HCT116 (cell line): ENCODE data around the gene MUC20. TPM values are rescaled to one million over a fixed set of nuclear protein-coding genes. Genes with fewer than 3 reads are reported as not detected.
"Not testable (repeated sequence)": the region's sequence is repeated elsewhere in the genome, so short reads cannot be mapped to it uniquely, and the experiment has no call there.

Experiments used
- ATAC-seq: fragments of 200-7000 bp; cut with Tn5 transposase; 2 replicates; pipeline ENCODE4 v1.9.1; 2020; ENCODE audit warnings: mild to moderate bottlenecking, moderate library complexity
- BruUV-seq: library from RNA; stranded (reverse); fragments of 400-500 nt; replicated peaks from 2 replicates; lab custom pipeline; 2021; lab: Mats Ljungman, UMichigan
- CTCF ChIA-PET: fragments of 300-600 bp; sonication (Branson Sonifier 250); formaldehyde crosslinking; loops from one replicate; lab custom pipeline; 2021; ENCODE audit warnings: antibody characterized with exemption; lab: Charles Lee
- POLR2A ChIA-PET: fragments of 300-600, 350-600 bp; sonication (Branson Sonifier 250); formaldehyde crosslinking; loops from one replicate; lab custom pipeline; 2021; ENCODE audit warnings: antibody characterized with exemption; lab: Charles Lee
- RAD21 ChIA-PET, 2 experiments: fragments of 300-600 bp; sonication (Branson Sonifier 250); formaldehyde crosslinking; loops; one replicate each; lab custom pipeline; 2023; ENCODE audit warnings: low total read pairs in 2 of 2; ENCODE audit not compliant: uncharacterized antibody in 2 of 2, unreplicated experiment in 2 of 2, low non-redundant PET in 1 of 2; lab: Charles Lee
- DNase-seq: peaks from one replicate; pipeline ENCODE4 v3.0.0-alpha.2; 2010; ENCODE audit warnings: low read depth, low spot score
- H2AFZ ChIP-seq: fragments of 200-600 bp; shearing (Covaris generic), sonication (generic); 2 replicates; pipeline ENCODE4 v1.6.1; 2017; ENCODE audit warnings: low read depth, mixed run types, mixed read lengths, antibody characterized with exemption, low read length; ENCODE audit not compliant: poor library complexity, severe bottlenecking
- H3K27ac ChIP-seq: 2 replicates; pipeline ENCODE4 v1.5.1; 2012; ENCODE audit warnings: low read depth, low read length
- H3K27me3 ChIP-seq: fragments of 200-600 bp; sonication (generic); 2 replicates; pipeline ENCODE4 v1.6.1; 2016; ENCODE audit warnings: mixed run types, low read length, mixed read lengths; ENCODE audit not compliant: insufficient read depth
- H3K36me3 ChIP-seq, 2 experiments: fragments of 200-500 bp in 1 of 2; fragments of 200-600 bp in 1 of 2; sonication (Bioruptor generic) in 1 of 2; sonication (generic) in 1 of 2; 2 replicates each; pipeline versions ENCODE4 v1.5.1 to v1.6.1; 2014 to 2016; ENCODE audit warnings: low read length in 2 of 2, inconsistent platforms in 1 of 2, mixed read lengths in 1 of 2, mixed run types in 1 of 2; ENCODE audit not compliant: insufficient read depth in 2 of 2, control insufficient read depth in 1 of 2
- H3K4me1 ChIP-seq, 2 experiments: fragments of 200-600 bp in 1 of 2; sonication (generic) in 1 of 2; 2 replicates each; pipeline versions ENCODE4 v1.5.1 to v1.6.1; 2012 to 2017; ENCODE audit warnings: low read length in 2 of 2, inconsistent platforms in 1 of 2, mild to moderate bottlenecking in 1 of 2, mixed read lengths in 1 of 2, mixed run types in 1 of 2, moderate library complexity in 1 of 2; ENCODE audit not compliant: insufficient read depth in 2 of 2, control insufficient read depth in 1 of 2
- H3K4me2 ChIP-seq: fragments of 200-600 bp; sonication (generic); 2 replicates; pipeline ENCODE4 v1.6.1; 2017; ENCODE audit warnings: mixed run types, low read length, mixed read lengths
- H3K4me3 ChIP-seq, 2 experiments: fragments of 200-600 bp in 1 of 2; sonication (generic) in 1 of 2; replicated peaks in 1 of 2; 2 replicates each; pipeline ENCODE4 v1.5.1; 2011 to 2016; ENCODE audit warnings: low read length in 2 of 2, control low read depth in 1 of 2, low read depth in 1 of 2, mild to moderate bottlenecking in 1 of 2, mixed read lengths in 1 of 2, mixed run types in 1 of 2
- H3K79me2 ChIP-seq: fragments of 200-600 bp; sonication (generic); 2 replicates; pipeline ENCODE4 v1.6.1; 2017; ENCODE audit warnings: mild to moderate bottlenecking, mixed run types, low read length, moderate library complexity, mixed read lengths; ENCODE audit not compliant: insufficient read depth
- H3K9ac ChIP-seq: fragments of 200-600 bp; sonication (generic); 2 replicates; pipeline ENCODE4 v1.6.1; 2016; ENCODE audit warnings: low read length, mixed read lengths
- H3K9me2 ChIP-seq: fragments of 200-600 bp; sonication (generic), shearing (Covaris generic); 2 replicates; pipeline ENCODE4 v1.6.1; 2017; ENCODE audit warnings: mixed run types, mild to moderate bottlenecking, moderate library complexity; ENCODE audit not compliant: insufficient read depth
- H3K9me3 ChIP-seq, 2 experiments: fragments of 200-500 bp in 1 of 2; fragments of 200-600 bp in 1 of 2; sonication (Bioruptor generic) in 1 of 2; sonication (generic) in 1 of 2; 2 replicates each; pipeline ENCODE4 v1.6.1; 2014 to 2017; ENCODE audit warnings: low read length in 2 of 2, mixed read lengths in 2 of 2, inconsistent platforms in 1 of 2, low read depth in 1 of 2, mild to moderate bottlenecking in 1 of 2, mixed run types in 1 of 2, moderate library complexity in 1 of 2; ENCODE audit not compliant: control insufficient read depth in 1 of 2, insufficient read depth in 1 of 2
- H4K20me1 ChIP-seq: fragments of 200-600 bp; sonication (generic), shearing (Covaris generic); 2 replicates; pipeline ENCODE4 v1.6.1; 2017; ENCODE audit warnings: mixed run types, mild to moderate bottlenecking, moderate library complexity; ENCODE audit not compliant: insufficient read depth
- CBX3 ChIP-seq: IDR thresholded peaks from 2 replicates; pipeline ENCODE4 v1.6.1; 2012; ENCODE audit warnings: low read depth
- CEBPB ChIP-seq: IDR thresholded peaks from 2 replicates; pipeline ENCODE4 v1.6.1; 2012; ENCODE audit warnings: low read depth
- CTCF ChIP-seq, 3 experiments: fragments of 200-600 bp in 1 of 3; sonication (generic) in 1 of 3; IDR thresholded peaks in 2 of 3; conservative IDR thresholded peaks in 1 of 3; 2 replicates each; pipeline ENCODE4 v1.5.1; 2012 to 2017; ENCODE audit warnings: low read depth in 2 of 3, low read length in 2 of 3, antibody characterized with exemption in 1 of 3, borderline replicate concordance in 1 of 3, control low read depth in 1 of 3, mild to moderate bottlenecking in 1 of 3, mixed read lengths in 1 of 3, mixed run types in 1 of 3, moderate library complexity in 1 of 3; ENCODE audit not compliant: insufficient read depth in 1 of 3
- EGR1 ChIP-seq: IDR thresholded peaks from 2 replicates; pipeline ENCODE4 v1.6.1; 2012; ENCODE audit warnings: low read depth
- ELF1 ChIP-seq: IDR thresholded peaks from 2 replicates; pipeline ENCODE4 v1.6.1; 2012; ENCODE audit warnings: low read depth, borderline replicate concordance
- EZH2 ChIP-seq: fragments of 200-600 bp; sonication (generic); IDR thresholded peaks from 2 replicates; pipeline ENCODE4 v1.6.1; 2017; ENCODE audit warnings: antibody characterized with exemption, mixed run types
- EZH2phosphoT487 ChIP-seq: fragments of 200-600 bp; IDR thresholded peaks from 2 replicates; pipeline ENCODE4 v1.6.1; 2018; ENCODE audit warnings: antibody characterized with exemption, borderline replicate concordance
- FOSL1 ChIP-seq: IDR thresholded peaks from 2 replicates; pipeline ENCODE4 v1.6.1; 2012; ENCODE audit warnings: low read depth
- JUND ChIP-seq: IDR thresholded peaks from 2 replicates; pipeline ENCODE4 v1.6.1; 2012
- POLR2A ChIP-seq: IDR thresholded peaks from 2 replicates; pipeline ENCODE4 v1.7.0; 2011; ENCODE audit warnings: borderline replicate concordance; ENCODE audit not compliant: insufficient read depth, insufficient read length; ENCODE audit errors: extremely low read depth
- POLR2AphosphoS5 ChIP-seq: IDR thresholded peaks from 2 replicates; pipeline ENCODE4 v1.6.1; 2011; ENCODE audit warnings: mild to moderate bottlenecking, low read depth, low read length, moderate library complexity
- RAD21 ChIP-seq: IDR thresholded peaks from 2 replicates; pipeline ENCODE4 v1.6.1; 2012; ENCODE audit warnings: low read depth, mild to moderate bottlenecking
- SIN3A ChIP-seq: IDR thresholded peaks from 2 replicates; pipeline ENCODE4 v1.6.1; 2012; ENCODE audit warnings: low read depth
- SP1 ChIP-seq: IDR thresholded peaks from 2 replicates; pipeline ENCODE4 v1.6.1; 2012; ENCODE audit warnings: low read depth
- SRF ChIP-seq: IDR thresholded peaks from 2 replicates; pipeline ENCODE4 v1.6.1; 2012; ENCODE audit warnings: low read depth
- TCF7L2 ChIP-seq: IDR thresholded peaks from 2 replicates; pipeline ENCODE4 v1.7.0; 2011; ENCODE audit warnings: borderline replicate concordance, inconsistent platforms; ENCODE audit not compliant: insufficient read depth, insufficient read length; ENCODE audit errors: extremely low read depth
- YY1 ChIP-seq: IDR thresholded peaks from 2 replicates; pipeline ENCODE4 v1.6.1; 2011; ENCODE audit warnings: low read length, low read depth, moderate library complexity, mild to moderate bottlenecking; ENCODE audit not compliant: insufficient replicate concordance; ENCODE audit errors: extremely low read depth
- ZBTB33 ChIP-seq: IDR thresholded peaks from 2 replicates; pipeline ENCODE4 v1.6.1; 2011; ENCODE audit warnings: mild to moderate bottlenecking, low read length, moderate library complexity; ENCODE audit not compliant: insufficient replicate concordance; ENCODE audit errors: extremely low read depth
- ZNF274 ChIP-seq: fragments of 200-500 bp; sonication (Bioruptor generic); IDR thresholded peaks from 2 replicates; pipeline ENCODE4 v1.6.1; 2014; ENCODE audit warnings: mild to moderate bottlenecking, low read depth, low read length, inconsistent platforms
- intact Hi-C: fragments of 100-400 bp; cut with micrococcal nuclease; formaldehyde crosslinking; loops from 2 replicates; pipeline ENCODE4 v1.10.0; 2022
- total RNA-seq: library from RNA; stranded (reverse); gene quantifications from one replicate; pipeline ENCODE4 v1.2.1, GENCODE V29; 2021; ENCODE audit not compliant: unreplicated experiment

Gene MUC20
- total RNA-seq, 1 experiment from 2014 or later = 2.4 TPM

GRCh38 chr3:195727606-195728195, 6.9 kb downstream of the MUC20 start:
- Histone ChIP-seq H4K20me1 (no peaks in the 10 kb centered on the region), H3K36me3 (no peaks in the 10 kb centered on the region), H3K4me1 (peaks cover 0 to 4% of the 10 kb centered on the region in 2 experiments; a peak in 1 of 4 replicates), H3K4me2 (no peak overlapping the region), H3K27me3 (no peaks in the 10 kb centered on the region), H3K9ac (no peak overlapping the region), H2AFZ (no peak overlapping the region), H3K9me2 (no peaks in the 10 kb centered on the region), H3K27ac (no peak overlapping the region), H3K4me3 (no peak overlapping the region), H3K9me3 (no peaks in the 10 kb centered on the region), H3K79me2 (no peaks in the 10 kb centered on the region)
- ATAC-seq = no peak
- intact Hi-C loops = no loop called here
- no peak for DNase-seq
- TF ChIP-seq CBX3 = no peak
- TF ChIP-seq SIN3A = no peak
- TF ChIP-seq EGR1 = no peak
- TF ChIP-seq FOSL1 = no peak
- TF ChIP-seq TCF7L2 = no peak
- no peak for TF ChIP-seq CTCF (IDR thresholded peaks at IDR 0.05 in 2 of 3, conservative IDR thresholded peaks at IDR 0.05 in 1 of 3; ENCODE audit: borderline replicate concordance in 1 of 3, insufficient read depth in 1 of 3, low read depth in 2 of 3, low read length in 2 of 3)
- TF ChIP-seq POLR2A = no peak
- no peak for TF ChIP-seq SRF
- no peak for TF ChIP-seq JUND
- TF ChIP-seq ZNF274 = no peak
- TF ChIP-seq YY1 = no peak
- no peak for TF ChIP-seq POLR2AphosphoS5
- no peak for TF ChIP-seq ELF1
- no peak for TF ChIP-seq SP1
- no peak for TF ChIP-seq CEBPB
- no peak for TF ChIP-seq ZBTB33
- TF ChIP-seq RAD21 = no peak
- TF ChIP-seq EZH2 = no peak
- no peak for TF ChIP-seq EZH2phosphoT487
- no TSS peak for BruUV-seq
- ChIA-PET RAD21 (no interaction called here), CTCF (no interaction called here), POLR2A (interaction anchor here (0.9 kb wide), 1 partner anchor 13 kb away, joined by 3 read pairs; no protein-coding TSS in a partner anchor)

GRCh38 chr3:195728789-195729188, 8.0 kb downstream of the MUC20 start:
- BruUV-seq, H3K4me2 ChIP-seq, H3K36me3 ChIP-seq, H3K4me1 ChIP-seq, POLR2A ChIA-PET, H3K9me3 ChIP-seq, ATAC-seq, H3K27me3 ChIP-seq, DNase-seq, intact Hi-C loops, H3K4me3 ChIP-seq, RAD21 ChIA-PET, H4K20me1 ChIP-seq, H3K9ac ChIP-seq, H2AFZ ChIP-seq, H3K27ac ChIP-seq, H3K9me2 ChIP-seq, CTCF ChIA-PET, H3K79me2 ChIP-seq: not testable (repeated sequence)
